ENCODE data around the gene C20orf202. TPM values are rescaled to one million over a fixed set of nuclear protein-coding genes. Genes with fewer than 3 reads are reported as not detected.

Gene C20orf202
- not detected for total RNA-seq

- no peak for TF ChIP-seq CTCF (IDR thresholded peaks at IDR 0.05)
- Histone ChIP-seq H3K27me3 (no peaks in the 10 kb centered on the region), H3K4me1 (no peaks in the 10 kb centered on the region), H3K4me3 (no peak within 1 kb of the TSS), H3K9me3 (no peaks in the 10 kb centered on the region), H3K27ac (no peak within 1 kb of the TSS), H3K36me3 (no peaks in the 10 kb centered on the region)
- intact Hi-C loops (cut with DNase I): no loop called here
- DNase-seq (ENCODE audit: low spot score in 2 of 2): no peak
Measured at GRCh38 chr20:1202762-1203504, at the start of gene C20orf202. TSS of gene C20orf202 (plus strand) at chr20:1203454. CDS start at chr20:1203586, 132 bp downstream.

GRCh38 chr20:1154226-1154625, 49.0 kb upstream of the C20orf202 start:
- Histone ChIP-seq H3K4me3 (no peak overlapping the region), H3K36me3 (peaks cover 20 to 31% of the 10 kb centered on the region in 2 donors), H3K27ac (no peak overlapping the region), H3K4me1 (no peaks in the 10 kb centered on the region), H3K27me3 (no peaks in the 10 kb centered on the region), H3K9me3 (no peaks in the 10 kb centered on the region)
- intact Hi-C loops (cut with DNase I): no loop called here
- no peak for DNase-seq (ENCODE audit: low spot score in 2 of 2)
- TF ChIP-seq CTCF (IDR thresholded peaks at IDR 0.05): no peak

GRCh38 chr20:1154691-1155090, 48.6 kb upstream of the C20orf202 start:
- H3K36me3 ChIP-seq: peaks cover 24 to 36% of the 10 kb centered on the region in 2 donors
- H3K27me3 ChIP-seq: no peaks in the 10 kb centered on the region
- H3K9me3 ChIP-seq: no peaks in the 10 kb centered on the region
- no peak for TF ChIP-seq CTCF (IDR thresholded peaks at IDR 0.05)
- H3K4me1 ChIP-seq: no peaks in the 10 kb centered on the region
- no peak for DNase-seq (ENCODE audit: low spot score in 2 of 2)
- H3K27ac ChIP-seq: no peak overlapping the region
- H3K4me3 ChIP-seq: no peak overlapping the region
- intact Hi-C loops (cut with DNase I): no loop called here

- intact Hi-C loops (cut with DNase I): no loop called here
- no peaks in the 10 kb centered on the region for H3K4me1 ChIP-seq
- H3K27ac ChIP-seq: no peak overlapping the region
- no peak for DNase-seq (ENCODE audit: low spot score in 2 of 2)
- H3K9me3 ChIP-seq: no peaks in the 10 kb centered on the region
- no peak for TF ChIP-seq CTCF (IDR thresholded peaks at IDR 0.05)
- H3K36me3 ChIP-seq: peaks cover 28 to 39% of the 10 kb centered on the region in 2 donors
- no peak overlapping the region for H3K4me3 ChIP-seq
- no peaks in the 10 kb centered on the region for H3K27me3 ChIP-seq
Measured at GRCh38 chr20:1155342-1155741, 47.9 kb upstream of the C20orf202 start.

GRCh38 chr20:1160496-1160895, 42.8 kb upstream of the C20orf202 start:
- Histone ChIP-seq H3K4me3 (no peak overlapping the region), H3K9me3 (no peaks in the 10 kb centered on the region), H3K27ac (no peak overlapping the region), H3K36me3 (peaks cover 47 to 59% of the 10 kb centered on the region in 2 donors), H3K27me3 (no peaks in the 10 kb centered on the region), H3K4me1 (no peaks in the 10 kb centered on the region)
- no peak for DNase-seq (ENCODE audit: low spot score in 2 of 2)
- no peak for TF ChIP-seq CTCF (IDR thresholded peaks at IDR 0.05)
- intact Hi-C loops (cut with DNase I): no loop called here

Measured in ascending aorta (tissue), 2 donors.